HFF-Myc (cell line): ENCODE results near the gene AOC2.

Source experiments
- DNase-seq: peaks from one replicate; pipeline ENCODE4 v3.0.0-alpha.2; 2011; ENCODE audit warnings: low read depth; ENCODE audit errors: extremely low read depth
- H3K4me3 ChIP-seq: replicated peaks from 2 replicates; pipeline ENCODE4 v1.5.1; 2011; ENCODE audit warnings: low read depth, mild to moderate bottlenecking, control low read depth, low read length
- TF ChIP-seq, protein P1 (sequence below): IDR thresholded peaks from 2 replicates; pipeline ENCODE4 v1.5.1; 2012; ENCODE audit warnings: mild to moderate bottlenecking, low read depth, low read length, control low read depth; ENCODE audit errors: missing control alignments

Gene AOC2, protein sequence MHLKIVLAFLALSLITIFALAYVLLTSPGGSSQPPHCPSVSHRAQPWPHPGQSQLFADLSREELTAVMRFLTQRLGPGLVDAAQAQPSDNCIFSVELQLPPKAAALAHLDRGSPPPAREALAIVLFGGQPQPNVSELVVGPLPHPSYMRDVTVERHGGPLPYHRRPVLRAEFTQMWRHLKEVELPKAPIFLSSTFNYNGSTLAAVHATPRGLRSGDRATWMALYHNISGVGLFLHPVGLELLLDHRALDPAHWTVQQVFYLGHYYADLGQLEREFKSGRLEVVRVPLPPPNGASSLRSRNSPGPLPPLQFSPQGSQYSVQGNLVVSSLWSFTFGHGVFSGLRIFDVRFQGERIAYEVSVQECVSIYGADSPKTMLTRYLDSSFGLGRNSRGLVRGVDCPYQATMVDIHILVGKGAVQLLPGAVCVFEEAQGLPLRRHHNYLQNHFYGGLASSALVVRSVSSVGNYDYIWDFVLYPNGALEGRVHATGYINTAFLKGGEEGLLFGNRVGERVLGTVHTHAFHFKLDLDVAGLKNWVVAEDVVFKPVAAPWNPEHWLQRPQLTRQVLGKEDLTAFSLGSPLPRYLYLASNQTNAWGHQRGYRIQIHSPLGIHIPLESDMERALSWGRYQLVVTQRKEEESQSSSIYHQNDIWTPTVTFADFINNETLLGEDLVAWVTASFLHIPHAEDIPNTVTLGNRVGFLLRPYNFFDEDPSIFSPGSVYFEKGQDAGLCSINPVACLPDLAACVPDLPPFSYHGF

DNA sequence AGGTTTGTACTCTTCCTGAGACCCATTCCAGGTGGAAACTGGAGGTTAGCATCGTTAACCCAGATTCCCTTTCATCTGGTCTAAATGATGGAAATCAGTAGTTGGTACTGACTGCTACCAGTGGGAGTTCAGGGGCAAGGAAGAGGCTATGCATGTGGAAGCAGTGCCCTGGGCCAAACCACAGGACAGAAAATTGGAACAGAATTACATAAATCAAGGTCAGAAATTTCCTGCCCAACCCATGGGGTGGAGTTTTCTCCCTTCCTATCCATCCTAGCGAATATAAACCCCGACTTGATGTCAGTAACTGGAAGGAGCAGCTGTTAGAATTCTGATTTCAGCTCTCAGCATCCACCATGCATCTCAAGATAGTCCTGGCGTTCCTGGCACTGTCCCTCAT, at the start of gene AOC2:
Gene AOC2 (plus strand): TSS at position 310 of the 400 bp plus-strand sequence. CDS start 47 bp downstream, at position 357.
- TF ChIP-seq, protein P1, sequence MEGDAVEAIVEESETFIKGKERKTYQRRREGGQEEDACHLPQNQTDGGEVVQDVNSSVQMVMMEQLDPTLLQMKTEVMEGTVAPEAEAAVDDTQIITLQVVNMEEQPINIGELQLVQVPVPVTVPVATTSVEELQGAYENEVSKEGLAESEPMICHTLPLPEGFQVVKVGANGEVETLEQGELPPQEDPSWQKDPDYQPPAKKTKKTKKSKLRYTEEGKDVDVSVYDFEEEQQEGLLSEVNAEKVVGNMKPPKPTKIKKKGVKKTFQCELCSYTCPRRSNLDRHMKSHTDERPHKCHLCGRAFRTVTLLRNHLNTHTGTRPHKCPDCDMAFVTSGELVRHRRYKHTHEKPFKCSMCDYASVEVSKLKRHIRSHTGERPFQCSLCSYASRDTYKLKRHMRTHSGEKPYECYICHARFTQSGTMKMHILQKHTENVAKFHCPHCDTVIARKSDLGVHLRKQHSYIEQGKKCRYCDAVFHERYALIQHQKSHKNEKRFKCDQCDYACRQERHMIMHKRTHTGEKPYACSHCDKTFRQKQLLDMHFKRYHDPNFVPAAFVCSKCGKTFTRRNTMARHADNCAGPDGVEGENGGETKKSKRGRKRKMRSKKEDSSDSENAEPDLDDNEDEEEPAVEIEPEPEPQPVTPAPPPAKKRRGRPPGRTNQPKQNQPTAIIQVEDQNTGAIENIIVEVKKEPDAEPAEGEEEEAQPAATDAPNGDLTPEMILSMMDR, result no peak
- H3K4me3 ChIP-seq, result no peak within 1 kb of the TSS
- DNase-seq, result no peak

DNA sequence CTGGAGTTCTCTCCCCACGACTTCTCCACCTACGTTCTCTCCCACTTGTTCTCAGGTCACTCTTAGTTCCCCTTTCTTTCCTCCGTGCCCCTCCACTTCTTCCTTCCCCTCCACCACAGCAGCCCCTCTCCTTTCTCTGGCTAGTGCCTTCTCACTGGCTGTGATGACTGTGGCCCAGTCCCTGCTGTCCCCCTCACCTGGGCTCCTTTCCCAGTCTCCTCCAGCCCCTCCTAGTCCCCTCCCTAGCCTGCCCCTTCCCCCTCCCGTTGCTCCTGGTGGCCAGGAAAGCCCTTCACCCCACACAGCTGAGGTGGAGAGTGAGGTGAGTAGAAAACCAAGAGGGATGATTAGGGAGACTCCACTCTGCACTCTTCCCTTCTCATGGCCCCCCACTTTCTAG, 49.3 kb upstream of the AOC2 start:
- TF ChIP-seq, protein P1, result no peak
- DNase-seq, result no peak
- no peak overlapping the region for H3K4me3 ChIP-seq

DNA sequence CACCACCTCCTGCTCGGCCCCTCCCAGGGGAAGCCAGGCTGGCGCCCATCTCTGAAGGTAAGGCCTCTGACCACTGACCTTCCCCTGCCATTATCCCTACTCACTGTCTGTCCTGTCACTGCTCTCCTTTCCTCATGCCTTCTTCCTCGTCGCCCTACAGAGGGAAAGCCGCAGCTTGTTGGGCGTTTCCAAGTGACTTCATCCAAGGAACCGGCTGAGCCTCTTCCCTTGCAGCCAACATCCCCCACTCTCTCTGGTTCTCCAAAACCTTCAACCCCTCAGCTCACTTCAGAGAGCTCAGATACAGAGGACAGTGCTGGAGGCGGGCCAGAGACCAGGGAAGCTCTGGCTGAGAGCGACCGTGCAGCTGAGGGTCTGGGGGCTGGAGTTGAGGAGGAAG, 48.9 kb upstream of the AOC2 start:
- TF ChIP-seq, protein P1, result no peak
- H3K4me3 ChIP-seq, result no peak overlapping the region
- DNase-seq, result no peak

DNA sequence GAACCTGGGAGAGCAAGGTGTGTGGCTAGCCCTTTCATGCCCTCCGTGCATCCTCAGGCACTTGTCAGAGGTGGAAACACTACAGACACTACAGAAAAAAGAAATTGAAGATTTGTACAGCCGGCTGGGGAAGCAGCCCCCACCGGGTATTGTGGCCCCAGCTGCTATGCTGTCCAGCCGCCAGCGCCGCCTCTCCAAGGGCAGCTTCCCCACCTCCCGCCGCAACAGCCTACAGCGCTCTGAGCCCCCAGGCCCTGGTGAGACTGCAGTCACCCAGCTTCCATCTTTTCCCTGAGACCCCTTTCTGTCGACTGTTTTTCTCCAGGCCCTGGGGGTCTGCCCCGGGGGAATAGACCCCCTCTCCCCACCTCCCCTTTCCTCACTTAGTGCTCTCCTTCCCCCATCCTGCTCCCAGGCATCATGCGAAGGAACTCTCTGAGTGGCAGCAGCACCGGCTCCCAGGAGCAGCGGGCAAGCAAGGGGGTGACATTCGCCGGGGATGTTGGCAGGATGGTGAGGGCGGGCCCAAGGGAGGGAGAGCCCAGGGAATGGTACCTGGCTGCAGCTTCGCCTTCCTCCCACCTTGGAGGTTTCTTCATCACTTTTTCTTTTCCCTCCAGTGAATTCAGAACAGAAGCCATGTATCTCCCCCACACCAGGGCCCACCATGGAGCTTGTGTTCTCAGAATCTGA, 48.2 kb upstream of the AOC2 start:
- TF ChIP-seq, protein P1, result no peak
- DNase-seq, result no peak
- H3K4me3 ChIP-seq, result no peak overlapping the region

DNA sequence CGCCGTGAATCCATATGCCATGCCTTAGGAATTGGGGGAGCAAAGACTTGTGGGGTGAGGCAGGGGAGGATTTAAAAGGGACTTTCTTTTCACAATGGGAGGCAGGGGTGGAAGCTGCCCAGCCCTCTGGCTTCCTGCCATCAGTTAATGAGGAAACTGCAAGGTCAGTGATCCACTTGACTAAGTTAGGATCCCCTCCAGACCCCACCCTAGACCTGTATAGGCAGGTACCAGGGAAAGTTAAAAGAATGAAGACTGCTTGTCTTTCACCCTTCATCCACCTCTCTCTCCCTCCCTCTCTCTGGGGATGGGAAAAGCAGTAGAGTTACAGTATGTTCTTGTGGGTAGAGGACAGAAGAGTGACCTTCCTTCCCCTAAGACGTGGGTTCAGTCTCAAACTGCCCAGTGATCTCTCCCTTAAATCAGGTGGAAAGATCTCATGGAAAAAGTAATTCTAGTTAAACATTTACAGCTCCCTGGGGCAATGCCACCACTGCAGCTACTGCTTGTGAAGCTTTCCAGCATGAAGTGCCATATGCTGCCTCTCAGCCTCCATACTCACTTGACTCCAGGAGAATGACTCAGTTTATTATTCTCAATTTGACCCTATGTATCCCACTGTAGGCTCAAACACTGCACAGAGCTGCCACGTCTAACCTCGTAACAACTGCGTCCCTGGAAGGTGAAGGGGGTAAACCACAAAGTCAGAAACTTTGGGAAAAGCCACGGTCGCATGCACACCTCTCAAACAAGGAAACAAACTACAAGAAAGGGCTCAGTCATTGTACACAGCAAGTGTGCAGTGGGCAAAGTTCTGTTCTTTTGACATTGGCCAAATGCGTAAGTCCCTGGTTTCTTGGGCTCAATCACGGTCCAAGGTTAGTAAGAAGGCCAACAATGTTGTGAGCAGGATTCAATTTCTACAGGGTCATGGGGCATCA, 47.0 kb upstream of the AOC2 start:
- no peak for DNase-seq
- peak overlapping the region; percentile 59 for H3K4me3 ChIP-seq
- TF ChIP-seq, protein P1, result no peak

DNA sequence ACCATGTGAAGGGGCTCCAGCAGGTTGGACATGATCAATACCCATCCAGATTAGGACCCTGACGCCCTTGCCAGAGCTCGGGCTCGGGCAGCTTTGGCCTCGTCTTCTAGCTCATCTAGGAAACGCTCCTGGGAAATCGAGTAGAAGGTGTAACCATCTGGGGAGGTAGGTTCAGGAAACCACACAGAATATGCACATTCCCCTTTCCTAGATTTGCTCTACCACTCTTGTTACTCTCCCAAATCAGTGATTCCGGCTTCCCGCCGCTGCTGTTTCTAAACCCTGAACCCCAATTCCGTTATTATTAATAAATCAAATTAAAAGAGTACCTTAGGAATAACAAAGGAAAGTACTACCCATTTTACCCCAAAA, 46.4 kb upstream of the AOC2 start:
- peak overlapping the region; percentile 59 for H3K4me3 ChIP-seq
- TF ChIP-seq, protein P1, result no peak
- DNase-seq, result no peak
